AG04449 (cell line): ENCODE data around the gene CLDN7.

Experiments used
- CTCF ChIA-PET: fragments of 350-600 bp; formaldehyde crosslinking; extraction: SDS; loops from one replicate; lab custom pipeline; 2021; ENCODE audit warnings: antibody characterized with exemption; lab: Yijun Ruan, JAX
- POLR2A ChIA-PET: fragments of 400-600, 350-600 bp; formaldehyde crosslinking; extraction: SDS; loops from one replicate; lab custom pipeline; 2020; ENCODE audit warnings: antibody characterized with exemption, inconsistent platforms; lab: Yijun Ruan, JAX
- DNase-seq: peaks from one replicate; pipeline ENCODE4 v3.0.0-alpha.2; 2010; ENCODE audit warnings: low read depth, low spot score
- H3K4me3 ChIP-seq: 2 replicates; pipeline ENCODE4 v1.5.1; 2011; ENCODE audit warnings: low read depth, mild to moderate bottlenecking, control low read depth, low read length
- TF ChIP-seq, protein P1 (sequence below): IDR thresholded peaks from one replicate; pipeline ENCODE4 v1.5.1; 2011; ENCODE audit warnings: mild to moderate bottlenecking, moderate library complexity, low read length, control low read depth, inconsistent platforms; ENCODE audit not compliant: insufficient read depth; ENCODE audit errors: missing control alignments

CLDN7 gene

DNA sequence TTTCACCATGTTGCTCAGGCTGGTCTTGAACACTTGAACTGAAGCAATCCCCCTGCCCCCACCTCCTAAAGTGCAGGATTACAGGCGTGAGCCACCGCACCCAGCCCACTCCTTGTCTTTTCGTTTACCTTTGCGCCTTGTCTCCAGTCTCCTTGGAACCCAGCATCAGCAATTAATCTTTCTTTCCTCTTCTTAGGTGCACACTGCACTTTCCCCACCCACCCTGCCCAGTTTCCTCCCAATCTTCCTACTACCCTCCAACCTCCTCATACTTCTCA lies 1.5 kb upstream of the CLDN7 start:
- ChIA-PET POLR2A (no interaction called here), CTCF (interaction anchor here (1.3 to 5.3 kb wide), 4 partner anchors 9 to 33 kb away, joined by 3 to 29 read pairs (median 10); partner anchors contain the start of gene SLC2A4)
- TF ChIP-seq, protein P1, sequence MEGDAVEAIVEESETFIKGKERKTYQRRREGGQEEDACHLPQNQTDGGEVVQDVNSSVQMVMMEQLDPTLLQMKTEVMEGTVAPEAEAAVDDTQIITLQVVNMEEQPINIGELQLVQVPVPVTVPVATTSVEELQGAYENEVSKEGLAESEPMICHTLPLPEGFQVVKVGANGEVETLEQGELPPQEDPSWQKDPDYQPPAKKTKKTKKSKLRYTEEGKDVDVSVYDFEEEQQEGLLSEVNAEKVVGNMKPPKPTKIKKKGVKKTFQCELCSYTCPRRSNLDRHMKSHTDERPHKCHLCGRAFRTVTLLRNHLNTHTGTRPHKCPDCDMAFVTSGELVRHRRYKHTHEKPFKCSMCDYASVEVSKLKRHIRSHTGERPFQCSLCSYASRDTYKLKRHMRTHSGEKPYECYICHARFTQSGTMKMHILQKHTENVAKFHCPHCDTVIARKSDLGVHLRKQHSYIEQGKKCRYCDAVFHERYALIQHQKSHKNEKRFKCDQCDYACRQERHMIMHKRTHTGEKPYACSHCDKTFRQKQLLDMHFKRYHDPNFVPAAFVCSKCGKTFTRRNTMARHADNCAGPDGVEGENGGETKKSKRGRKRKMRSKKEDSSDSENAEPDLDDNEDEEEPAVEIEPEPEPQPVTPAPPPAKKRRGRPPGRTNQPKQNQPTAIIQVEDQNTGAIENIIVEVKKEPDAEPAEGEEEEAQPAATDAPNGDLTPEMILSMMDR, result no peak
- DNase-seq, result no peak
- H3K4me3 ChIP-seq, result no peak overlapping the region

DNA sequence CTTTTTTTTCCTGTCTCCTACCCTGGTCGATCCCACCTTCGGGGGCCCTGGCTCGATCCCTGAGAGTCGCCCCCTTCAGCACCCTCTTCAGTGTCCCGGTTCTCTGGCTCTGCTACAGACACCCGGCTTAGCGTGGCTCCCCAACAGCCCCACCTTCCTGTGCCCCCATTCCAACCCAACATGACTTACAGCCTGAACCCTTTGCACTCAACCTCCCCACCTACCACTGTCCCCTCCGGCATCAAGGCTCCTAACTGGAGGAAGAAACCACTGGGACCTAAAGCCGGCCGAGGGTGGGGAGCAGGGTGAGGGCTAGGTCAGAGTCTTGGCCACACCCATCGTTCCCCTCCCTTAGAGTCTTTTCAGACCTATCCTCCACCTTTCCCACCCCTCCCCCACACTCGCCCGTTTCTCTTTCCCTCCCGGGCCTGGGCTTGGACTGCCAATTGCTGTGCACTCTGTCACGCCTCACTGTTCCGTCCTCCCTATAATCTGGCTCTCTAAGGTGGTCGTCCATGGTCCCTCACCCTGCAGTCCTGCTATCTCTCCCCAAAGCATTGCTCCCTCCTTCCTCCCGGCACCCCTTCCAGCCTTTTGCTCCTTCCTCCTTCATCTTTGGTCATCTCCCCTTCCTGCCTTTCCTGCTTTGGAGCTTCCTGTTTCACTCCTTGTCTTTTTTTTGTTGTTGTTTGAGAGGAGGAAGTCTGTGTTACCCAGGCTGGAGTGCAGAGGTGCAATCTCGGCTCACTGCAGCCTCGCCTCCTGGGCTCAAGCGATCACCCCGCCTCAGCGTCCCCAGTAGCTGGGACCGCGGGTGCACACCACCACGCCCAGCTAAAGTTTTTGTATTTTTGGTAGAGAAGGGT lies 890 bp upstream of the CLDN7 start:
- ChIA-PET POLR2A (no interaction called here), CTCF (interaction anchor here (1.3 to 5.3 kb wide), 4 partner anchors 9 to 33 kb away, joined by 3 to 29 read pairs (median 10); partner anchors contain the start of gene SLC2A4)
- DNase-seq, result no peak
- no peak overlapping the region for H3K4me3 ChIP-seq
- TF ChIP-seq, protein P1, result no peak

DNA sequence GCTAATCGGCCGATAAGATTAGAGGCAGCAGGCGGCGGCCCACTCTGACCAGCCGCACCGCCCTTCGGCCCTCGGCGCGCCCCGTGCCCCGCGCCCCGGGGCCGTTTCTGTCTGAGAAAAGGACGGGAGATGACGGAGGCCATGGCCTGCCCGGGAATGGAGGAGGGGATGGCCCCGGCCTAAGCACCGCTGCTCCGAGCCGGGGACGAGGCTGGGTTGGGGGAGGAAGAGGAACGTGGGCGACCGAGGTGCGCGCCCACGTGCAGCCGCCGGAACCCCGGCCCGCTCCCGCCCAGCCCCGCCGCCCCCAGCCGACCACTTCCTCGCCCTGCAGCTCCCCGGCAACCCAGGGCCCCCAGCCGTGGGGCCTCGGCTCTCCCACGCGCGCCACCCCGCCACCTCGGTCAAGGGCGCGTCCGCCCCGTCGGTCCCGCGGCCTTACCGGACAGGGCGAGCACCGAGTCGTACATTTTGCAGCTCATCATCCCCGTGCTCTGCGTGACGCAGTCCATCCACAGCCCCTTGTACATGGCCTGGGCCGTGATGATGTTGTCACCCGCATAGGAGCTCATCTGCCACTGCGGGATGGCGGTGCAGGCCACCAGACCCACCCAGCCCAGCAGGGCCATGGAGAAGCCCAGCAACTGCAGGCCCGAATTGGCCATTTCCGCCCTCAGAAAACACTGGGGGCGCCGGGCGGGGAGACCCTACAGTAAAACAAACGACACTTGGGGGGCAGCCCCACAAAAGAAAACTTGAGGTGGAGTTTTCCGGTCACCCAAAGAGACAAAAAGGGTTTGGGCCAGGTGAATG lies 693 bp downstream of the CLDN7 start:
- CTCF ChIA-PET, result no interaction called here
- no peak for DNase-seq
- TF ChIP-seq, protein P1, result no peak
- POLR2A ChIA-PET, result interaction anchor here (0.6 kb wide), 1 partner anchor 143 kb away, joined by 4 read pairs; no protein-coding TSS in a partner anchor
- H3K4me3 ChIP-seq, result peak overlapping the region; percentile 48

DNA sequence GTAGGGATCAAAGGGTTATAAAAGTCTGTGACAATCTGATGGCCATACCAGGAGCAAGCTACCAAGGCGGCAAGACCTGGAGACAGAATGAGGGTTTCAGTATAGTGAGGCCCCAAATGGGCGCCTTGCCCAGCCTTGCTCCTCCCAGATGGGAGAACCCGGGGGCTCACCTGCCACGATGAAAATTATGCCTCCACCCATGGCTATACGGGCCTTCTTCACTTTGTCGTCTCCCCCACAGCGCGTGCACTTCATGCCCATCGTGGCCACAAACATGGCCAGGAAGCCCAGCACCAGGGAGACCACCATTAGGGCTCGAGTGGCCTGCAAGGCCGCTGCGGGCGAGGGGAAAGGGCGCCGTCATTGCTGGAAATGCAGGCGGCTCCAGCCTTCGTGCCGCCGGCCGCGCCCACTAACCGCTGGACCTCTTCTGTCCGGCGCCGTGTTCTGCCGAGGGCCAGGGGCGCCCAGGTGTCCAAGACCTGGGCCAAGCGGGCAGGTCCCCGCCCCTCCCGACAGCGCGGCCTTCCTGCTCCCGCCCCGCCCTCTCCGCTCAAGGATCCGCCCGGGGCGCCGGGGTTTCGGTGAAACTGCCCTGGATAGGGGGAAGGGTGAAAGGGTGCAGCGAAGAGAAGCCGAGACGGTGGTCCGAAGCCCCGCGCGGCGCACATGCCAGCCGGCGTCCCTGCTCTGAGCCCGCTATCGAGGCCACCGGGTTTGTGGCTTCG lies 1.5 kb downstream of the CLDN7 start:
- TF ChIP-seq, protein P1, result no peak
- ChIA-PET CTCF (interaction anchor here (2.2 to 3.3 kb wide), 3 partner anchors 19 to 300 kb away, joined by 7 to 13 read pairs (median 8); no protein-coding TSS in a partner anchor), POLR2A (interaction anchor here (0.6 to 1.1 kb wide), 2 partner anchors 69 to 144 kb away, joined by 4 to 5 read pairs; partner anchors contain the start of gene NEURL4)
- DNase-seq, result no peak
- H3K4me3 ChIP-seq, result peak overlapping the region; percentile 48

DNA sequence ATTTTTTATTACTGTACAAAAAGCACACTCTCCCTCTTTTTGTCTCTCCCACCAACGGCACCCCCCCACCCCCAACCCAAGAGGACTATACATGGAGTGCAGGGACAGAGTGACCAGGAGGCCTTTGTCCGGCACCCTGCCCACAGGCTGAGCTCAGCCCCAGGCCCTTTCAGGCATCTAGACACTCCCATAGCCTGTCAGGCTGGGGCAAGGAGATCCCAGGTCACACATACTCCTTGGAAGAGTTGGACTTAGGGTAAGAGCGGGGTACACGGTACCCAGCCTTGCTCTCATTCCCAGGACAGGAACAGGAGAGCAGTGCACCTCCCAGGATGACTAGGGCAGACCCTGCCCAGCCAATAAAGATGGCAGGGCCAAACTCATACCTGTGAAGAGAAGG lies 2.1 kb downstream of the CLDN7 start:
- CTCF ChIA-PET, result interaction anchor here (1.2 to 3.3 kb wide), 4 partner anchors 20 to 301 kb away, joined by 3 to 13 read pairs (median 8); no protein-coding TSS in a partner anchor

More for the DNA sequence above, 2.1 kb downstream of the CLDN7 start:
- POLR2A ChIA-PET, result interaction anchor here (1.1 to 1.2 kb wide), 2 partner anchors 21 to 69 kb away, joined by 3 to 5 read pairs; partner anchors contain the start of genes NEURL4 and SLC2A4
- TF ChIP-seq, protein P1, result no peak
- H3K4me3 ChIP-seq, result no peak overlapping the region
- DNase-seq, result no peak
